HepG2 (cell line): ENCODE results near the gene NSL1. TPM values are rescaled to one million over a fixed set of nuclear protein-coding genes. Genes with fewer than 3 reads are reported as not detected.

Experiments
- ARID2 ChIP-seq: sonication (generic); formaldehyde crosslinking; IDR thresholded peaks from 2 replicates; pipeline ENCODE4 v1.8.1; 2022; ENCODE audit warnings: mild to moderate bottlenecking, missing genetic modification reagents, borderline replicate concordance
- FOXA1 ChIP-seq, 2 experiments: fragments of 450-650 bp in 1 of 2; sonication (generic) in 1 of 2; formaldehyde crosslinking in 1 of 2; IDR thresholded peaks; 2 replicates each; pipeline versions ENCODE4 v1.4.0 to v1.6.1; 2016 to 2020; ENCODE audit warnings: missing genetic modification reagents in 1 of 2
- FOXJ3 ChIP-seq: sonication (generic); formaldehyde crosslinking; IDR thresholded peaks from 2 replicates; pipeline ENCODE4 v1.4.0; 2020; ENCODE audit warnings: missing genetic modification reagents, mild to moderate bottlenecking, borderline replicate concordance
- MIER2 ChIP-seq: IDR thresholded peaks from 2 replicates; pipeline ENCODE4 v1.6.1; 2016; ENCODE audit warnings: missing biosample characterization, missing genetic modification reagents
- NR2F1 ChIP-seq, 2 experiments: fragments of 450-650 bp in 1 of 2; formaldehyde crosslinking in 1 of 2; IDR thresholded peaks; 2 replicates each; pipeline versions ENCODE4 v1.5.0 to v1.6.1; 2016 to 2020; ENCODE audit warnings: mild to moderate bottlenecking in 1 of 2, missing compliant biosample characterization in 1 of 2, missing genetic modification reagents in 1 of 2, moderate library complexity in 1 of 2
- SMAD9 ChIP-seq: sonication (generic); formaldehyde crosslinking; IDR thresholded peaks from 2 replicates; pipeline ENCODE4 v1.5.1; 2020; ENCODE audit warnings: mild to moderate bottlenecking, missing genetic modification reagents
- SP140L ChIP-seq: sonication (generic); formaldehyde crosslinking; IDR thresholded peaks from 2 replicates; pipeline ENCODE4 v1.4.0; 2020; ENCODE audit warnings: missing genetic modification reagents, borderline replicate concordance
- ZBTB7B ChIP-seq: sonication (generic); formaldehyde crosslinking; IDR thresholded peaks from 2 replicates; pipeline ENCODE4 v1.4.0; 2020; ENCODE audit warnings: missing genetic modification reagents
- ZZZ3 ChIP-seq: sonication (generic); formaldehyde crosslinking; IDR thresholded peaks from 2 replicates; pipeline ENCODE4 v1.4.0; 2020; ENCODE audit warnings: missing genetic modification reagents, mild to moderate bottlenecking, borderline replicate concordance
- polyA plus RNA-seq, 8 experiments: library from polyadenylated mRNA; depleted of rRNA in 3 of 8; stranded (reverse) in 7 of 8; unstranded in 1 of 8; fragments of >200 nt; fragmentation: Illumina TruSeq in 4 of 8; extraction: Trizol in 4 of 8; gene quantifications; 2 replicates each; pipeline versions ENCODE4 v1.2.1 to v1.2.3, GENCODE V29; 2011 to 2016; ENCODE audit warnings: low read depth in 4 of 8, missing spikeins in 1 of 8, mixed read lengths in 1 of 8; ENCODE audit not compliant: insufficient read depth in 1 of 8
- total RNA-seq, 5 experiments: library from RNA; depleted of rRNA; stranded (reverse); fragments of >200 nt; fragmentation: Illumina TruSeq; extraction: Trizol; gene quantifications; 2 replicates each; pipeline ENCODE4 v1.2.3, GENCODE V29; 2016; ENCODE audit warnings: low read depth in 1 of 5
- TF ChIP-seq, protein P1 (sequence below): IDR thresholded peaks from 2 replicates; pipeline ENCODE4 v1.6.1; 2016; ENCODE audit warnings: missing compliant biosample characterization, missing genetic modification reagents, borderline replicate concordance
- TF ChIP-seq, protein P2 (sequence below): sonication (generic); formaldehyde crosslinking; conservative IDR thresholded peaks from 2 replicates; pipeline ENCODE4 v1.4.0; 2020; ENCODE audit warnings: missing genetic modification reagents
- TF ChIP-seq, protein P3 (sequence below): sonication (generic); formaldehyde crosslinking; IDR thresholded peaks from 2 replicates; pipeline ENCODE4 v1.4.0; 2020; ENCODE audit warnings: mild to moderate bottlenecking, missing genetic modification reagents
- TF ChIP-seq, protein P4 (sequence below): sonication (generic); formaldehyde crosslinking; IDR thresholded peaks from 2 replicates; pipeline ENCODE4 v1.4.0; 2020; ENCODE audit warnings: missing genetic modification reagents
- TF ChIP-seq, protein P5 (sequence below): sonication (generic); formaldehyde crosslinking; IDR thresholded peaks from 2 replicates; pipeline ENCODE4 v1.4.0; 2020; ENCODE audit warnings: missing genetic modification reagents, mild to moderate bottlenecking, borderline replicate concordance

The NSL1 gene
- total and polyA plus RNA-seq, 2 of the 13 experiments (the other 11 are each of a cell fraction or from before 2014, with no cell fraction given), result 34.5 to 77.4 TPM

DNA sequence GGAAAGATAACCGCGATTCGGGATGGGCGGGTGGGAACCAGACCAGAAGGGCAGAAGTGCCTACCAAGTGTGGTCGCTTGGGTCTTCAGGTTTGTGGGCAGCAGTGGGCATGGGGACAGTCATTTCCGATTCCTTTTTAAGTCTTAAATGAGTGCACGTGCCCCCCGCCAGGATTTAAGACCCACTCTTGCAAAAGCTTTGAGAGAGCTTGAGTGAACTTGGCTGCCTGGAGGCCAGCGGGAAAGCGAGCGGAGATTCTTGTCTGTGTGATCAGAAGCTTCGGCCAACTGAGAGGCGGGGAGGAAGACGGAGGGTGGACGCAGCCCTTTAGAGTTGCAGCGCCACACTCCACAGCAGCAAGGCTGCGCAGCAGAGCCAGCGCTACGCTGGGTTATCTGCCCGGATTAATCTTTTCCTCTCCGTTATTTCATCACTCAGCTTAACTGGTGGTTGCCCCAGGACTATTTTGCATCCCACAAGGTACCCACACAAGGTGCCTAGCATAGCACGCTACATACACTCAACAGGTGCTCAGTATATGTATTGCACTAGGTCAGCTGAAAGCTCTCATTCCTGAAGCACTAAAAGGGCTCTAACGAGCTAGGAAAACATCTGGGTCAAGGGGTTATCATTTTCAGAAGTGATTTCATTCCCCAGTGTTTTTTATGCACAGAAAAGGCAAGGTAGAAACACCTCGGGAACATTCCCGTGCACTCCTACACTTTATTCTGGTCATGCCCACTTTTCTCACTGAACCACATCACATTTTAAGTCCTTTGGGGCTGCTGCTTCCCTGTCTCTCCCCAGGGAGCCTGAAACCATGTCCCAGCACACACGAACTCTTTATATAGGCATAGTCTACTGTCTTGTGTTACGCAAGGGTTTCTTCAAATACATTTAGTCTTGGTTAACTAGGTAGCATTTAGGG, 90.4 kb downstream of the NSL1 start (continued):
- TF ChIP-seq, protein P1, sequence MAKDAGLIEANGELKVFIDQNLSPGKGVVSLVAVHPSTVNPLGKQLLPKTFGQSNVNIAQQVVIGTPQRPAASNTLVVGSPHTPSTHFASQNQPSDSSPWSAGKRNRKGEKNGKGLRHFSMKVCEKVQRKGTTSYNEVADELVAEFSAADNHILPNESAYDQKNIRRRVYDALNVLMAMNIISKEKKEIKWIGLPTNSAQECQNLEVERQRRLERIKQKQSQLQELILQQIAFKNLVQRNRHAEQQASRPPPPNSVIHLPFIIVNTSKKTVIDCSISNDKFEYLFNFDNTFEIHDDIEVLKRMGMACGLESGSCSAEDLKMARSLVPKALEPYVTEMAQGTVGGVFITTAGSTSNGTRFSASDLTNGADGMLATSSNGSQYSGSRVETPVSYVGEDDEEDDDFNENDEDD (CRISPR knock-in tag), result 0 out of 2 replicates have a peak, but pooled peaks have one; percentile 20
- TF ChIP-seq, protein P2, sequence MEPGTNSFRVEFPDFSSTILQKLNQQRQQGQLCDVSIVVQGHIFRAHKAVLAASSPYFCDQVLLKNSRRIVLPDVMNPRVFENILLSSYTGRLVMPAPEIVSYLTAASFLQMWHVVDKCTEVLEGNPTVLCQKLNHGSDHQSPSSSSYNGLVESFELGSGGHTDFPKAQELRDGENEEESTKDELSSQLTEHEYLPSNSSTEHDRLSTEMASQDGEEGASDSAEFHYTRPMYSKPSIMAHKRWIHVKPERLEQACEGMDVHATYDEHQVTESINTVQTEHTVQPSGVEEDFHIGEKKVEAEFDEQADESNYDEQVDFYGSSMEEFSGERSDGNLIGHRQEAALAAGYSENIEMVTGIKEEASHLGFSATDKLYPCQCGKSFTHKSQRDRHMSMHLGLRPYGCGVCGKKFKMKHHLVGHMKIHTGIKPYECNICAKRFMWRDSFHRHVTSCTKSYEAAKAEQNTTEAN (CRISPR knock-in tag), result no peak
- no peak for TF ChIP-seq FOXA1 (IDR thresholded peaks at IDR 0.05)
- no peak for TF ChIP-seq FOXA1 (CRISPR knock-in tag; IDR thresholded peaks at IDR 0.05)
- TF ChIP-seq FOXJ3 (CRISPR knock-in tag), result no peak
- TF ChIP-seq, protein P3, sequence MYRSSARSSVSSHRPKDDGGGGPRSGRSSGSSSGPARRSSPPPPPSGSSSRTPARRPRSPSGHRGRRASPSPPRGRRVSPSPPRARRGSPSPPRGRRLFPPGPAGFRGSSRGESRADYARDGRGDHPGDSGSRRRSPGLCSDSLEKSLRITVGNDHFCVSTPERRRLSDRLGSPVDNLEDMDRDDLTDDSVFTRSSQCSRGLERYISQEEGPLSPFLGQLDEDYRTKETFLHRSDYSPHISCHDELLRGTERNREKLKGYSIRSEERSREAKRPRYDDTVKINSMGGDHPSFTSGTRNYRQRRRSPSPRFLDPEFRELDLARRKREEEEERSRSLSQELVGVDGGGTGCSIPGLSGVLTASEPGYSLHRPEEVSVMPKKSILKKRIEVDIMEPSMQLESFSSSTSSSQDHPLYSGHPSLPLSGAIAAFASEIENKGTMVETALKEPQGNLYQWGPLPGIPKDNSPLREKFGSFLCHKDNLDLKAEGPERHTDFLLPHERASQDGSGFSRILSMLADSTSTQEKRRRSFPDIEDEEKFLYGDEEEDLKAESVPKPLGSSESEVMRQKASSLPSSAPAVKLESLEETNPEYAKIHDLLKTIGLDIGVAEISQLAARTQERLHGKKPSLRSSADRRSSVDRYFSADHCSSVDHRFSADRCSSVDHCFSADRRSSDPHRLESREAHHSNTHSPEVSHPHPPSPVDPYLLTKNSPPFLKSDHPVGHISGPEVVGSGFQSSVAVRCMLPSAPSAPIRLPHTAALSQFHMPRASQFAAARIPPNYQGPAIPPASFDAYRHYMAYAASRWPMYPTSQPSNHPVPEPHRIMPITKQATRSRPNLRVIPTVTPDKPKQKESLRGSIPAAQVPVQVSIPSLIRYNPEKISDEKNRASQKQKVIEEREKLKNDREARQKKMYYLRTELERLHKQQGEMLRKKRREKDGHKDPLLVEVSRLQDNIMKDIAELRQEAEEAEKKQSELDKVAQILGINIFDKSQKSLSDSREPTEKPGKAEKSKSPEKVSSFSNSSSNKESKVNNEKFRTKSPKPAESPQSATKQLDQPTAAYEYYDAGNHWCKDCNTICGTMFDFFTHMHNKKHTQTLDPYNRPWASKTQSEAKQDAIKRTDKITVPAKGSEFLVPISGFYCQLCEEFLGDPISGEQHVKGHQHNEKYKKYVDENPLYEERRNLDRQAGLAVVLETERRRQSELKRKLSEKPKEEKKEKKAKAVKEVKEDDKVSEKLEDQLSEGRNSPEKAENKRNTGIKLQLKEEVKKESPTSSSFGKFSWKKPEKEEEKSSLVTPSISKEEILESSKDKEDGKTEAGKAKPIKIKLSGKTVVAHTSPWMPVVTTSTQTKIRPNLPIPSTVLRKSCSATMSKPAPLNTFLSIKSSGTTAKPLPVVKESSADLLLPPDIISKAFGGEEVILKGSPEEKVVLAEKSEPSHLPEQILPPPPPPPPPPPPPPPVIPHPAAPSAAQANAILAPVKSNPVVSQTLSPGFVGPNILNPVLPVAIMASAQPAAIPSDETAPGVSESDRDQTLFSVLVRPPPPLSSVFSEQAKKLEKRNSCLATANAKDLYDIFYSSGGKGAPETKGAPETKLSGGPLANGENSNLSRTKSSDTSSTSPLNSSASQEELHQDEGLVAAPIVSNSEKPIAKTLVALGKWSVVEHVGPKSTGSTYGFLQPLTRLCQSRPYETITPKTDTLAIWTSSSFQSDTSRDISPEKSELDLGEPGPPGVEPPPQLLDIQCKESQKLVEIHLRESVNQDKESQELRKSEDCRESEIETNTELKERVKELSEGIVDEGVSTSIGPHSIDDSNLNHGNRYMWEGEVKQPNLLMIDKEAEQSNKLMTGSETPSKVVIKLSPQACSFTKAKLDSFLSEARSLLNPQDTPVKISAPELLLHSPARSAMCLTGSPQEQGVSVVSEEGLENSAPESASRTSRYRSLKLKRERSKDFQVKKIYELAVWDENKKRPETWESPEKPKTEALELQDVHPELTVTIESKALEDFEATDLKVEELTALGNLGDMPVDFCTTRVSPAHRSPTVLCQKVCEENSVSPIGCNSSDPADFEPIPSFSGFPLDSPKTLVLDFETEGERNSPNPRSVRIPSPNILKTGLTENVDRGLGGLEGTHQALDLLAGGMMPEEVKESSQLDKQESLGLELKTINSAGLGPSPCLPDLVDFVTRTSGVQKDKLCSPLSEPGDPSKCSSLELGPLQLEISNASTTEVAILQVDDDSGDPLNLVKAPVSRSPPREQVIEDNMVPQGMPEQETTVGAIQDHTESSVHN (CRISPR knock-in tag), result no peak
- TF ChIP-seq, protein P4, sequence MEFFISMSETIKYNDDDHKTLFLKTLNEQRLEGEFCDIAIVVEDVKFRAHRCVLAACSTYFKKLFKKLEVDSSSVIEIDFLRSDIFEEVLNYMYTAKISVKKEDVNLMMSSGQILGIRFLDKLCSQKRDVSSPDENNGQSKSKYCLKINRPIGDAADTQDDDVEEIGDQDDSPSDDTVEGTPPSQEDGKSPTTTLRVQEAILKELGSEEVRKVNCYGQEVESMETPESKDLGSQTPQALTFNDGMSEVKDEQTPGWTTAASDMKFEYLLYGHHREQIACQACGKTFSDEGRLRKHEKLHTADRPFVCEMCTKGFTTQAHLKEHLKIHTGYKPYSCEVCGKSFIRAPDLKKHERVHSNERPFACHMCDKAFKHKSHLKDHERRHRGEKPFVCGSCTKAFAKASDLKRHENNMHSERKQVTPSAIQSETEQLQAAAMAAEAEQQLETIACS (CRISPR knock-in tag), result no peak
- no peak for TF ChIP-seq SP140L
- no peak for TF ChIP-seq SMAD9
- no peak for TF ChIP-seq ZBTB7B (CRISPR knock-in tag)
- TF ChIP-seq, protein P5, sequence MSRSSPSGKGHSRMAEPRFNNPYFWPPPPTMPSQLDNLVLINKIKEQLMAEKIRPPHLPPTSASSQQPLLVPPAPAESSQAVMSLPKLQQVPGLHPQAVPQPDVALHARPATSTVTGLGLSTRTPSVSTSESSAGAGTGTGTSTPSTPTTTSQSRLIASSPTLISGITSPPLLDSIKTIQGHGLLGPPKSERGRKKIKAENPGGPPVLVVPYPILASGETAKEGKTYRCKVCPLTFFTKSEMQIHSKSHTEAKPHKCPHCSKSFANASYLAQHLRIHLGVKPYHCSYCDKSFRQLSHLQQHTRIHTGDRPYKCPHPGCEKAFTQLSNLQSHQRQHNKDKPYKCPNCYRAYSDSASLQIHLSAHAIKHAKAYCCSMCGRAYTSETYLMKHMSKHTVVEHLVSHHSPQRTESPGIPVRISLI (CRISPR knock-in tag), result no peak
- TF ChIP-seq ARID2, result 0 out of 2 replicates have a peak, but pooled peaks have one; percentile 45
- no peak for TF ChIP-seq MIER2 (CRISPR knock-in tag)
- no peak for TF ChIP-seq ZZZ3 (CRISPR knock-in tag)
- TF ChIP-seq NR2F1 (CRISPR knock-in tag; IDR thresholded peaks at IDR 0.05), result 0 out of 4 replicates have a peak, but pooled peaks of 1 of the 2 experiments have one; percentile 9
